Measurements from ENCODE around the gene BTBD16. TPM values are rescaled to one million over a fixed set of nuclear protein-coding genes. Genes with fewer than 3 reads are reported as not detected.

The BTBD16 gene
- total and polyA plus RNA-seq, 2 donors from 2014 or later: 0.34 to 1.2 TPM

DNA sequence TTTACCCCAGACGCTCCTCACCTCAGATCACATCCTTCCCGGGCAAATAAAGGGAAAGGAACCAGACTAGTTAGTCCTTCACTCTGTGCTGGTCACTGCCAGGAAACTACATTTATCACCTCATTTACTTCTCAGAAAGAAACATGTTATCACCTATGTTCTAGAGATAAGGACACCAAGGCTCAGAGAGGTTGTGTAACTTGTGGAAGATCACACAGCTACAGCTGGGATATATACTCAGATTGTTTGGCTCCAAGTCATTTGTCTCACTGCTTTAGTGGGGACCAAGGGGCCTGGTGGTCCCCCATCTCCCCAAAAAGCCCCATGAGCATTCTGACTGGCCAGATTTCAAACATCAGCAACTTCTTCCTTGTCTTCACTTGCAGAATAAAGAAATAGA, 17.5 kb upstream of the BTBD16 start:
- DNase-seq (no peak), FAIRE-seq (no peak)
- Histone ChIP-seq H3K4me3 (ENCODE audit: low read length in 3 of 3) (no peak overlapping the region), H3K36me3 (ENCODE audit: control insufficient read depth in 2 of 3, insufficient read depth in 3 of 3, low read length in 3 of 3) (peaks cover 0 to 18% (median 8%) of the 10 kb centered on the region in 3 donors), H3K9me3 (ENCODE audit: control insufficient read depth in 2 of 3, insufficient read depth in 1 of 3, low read length in 3 of 3) (no peaks in the 10 kb centered on the region), H3K27ac (ENCODE audit: low read depth in 2 of 2, low read length in 2 of 2) (no peak overlapping the region), H3K27me3 (ENCODE audit: control insufficient read depth, insufficient read depth, low read length) (no peaks in the 10 kb centered on the region), H3K4me1 (ENCODE audit: control insufficient read depth in 2 of 3, insufficient read depth in 2 of 3, low read depth in 1 of 3, low read length in 3 of 3) (peaks cover 0 to 2% (median 0%) of the 10 kb centered on the region in 3 donors), H3K9ac (ENCODE audit: low read length in 3 of 3) (no peak overlapping the region)
- intact Hi-C loops (cut with DNase I): no loop called here
- TF ChIP-seq, protein P1, sequence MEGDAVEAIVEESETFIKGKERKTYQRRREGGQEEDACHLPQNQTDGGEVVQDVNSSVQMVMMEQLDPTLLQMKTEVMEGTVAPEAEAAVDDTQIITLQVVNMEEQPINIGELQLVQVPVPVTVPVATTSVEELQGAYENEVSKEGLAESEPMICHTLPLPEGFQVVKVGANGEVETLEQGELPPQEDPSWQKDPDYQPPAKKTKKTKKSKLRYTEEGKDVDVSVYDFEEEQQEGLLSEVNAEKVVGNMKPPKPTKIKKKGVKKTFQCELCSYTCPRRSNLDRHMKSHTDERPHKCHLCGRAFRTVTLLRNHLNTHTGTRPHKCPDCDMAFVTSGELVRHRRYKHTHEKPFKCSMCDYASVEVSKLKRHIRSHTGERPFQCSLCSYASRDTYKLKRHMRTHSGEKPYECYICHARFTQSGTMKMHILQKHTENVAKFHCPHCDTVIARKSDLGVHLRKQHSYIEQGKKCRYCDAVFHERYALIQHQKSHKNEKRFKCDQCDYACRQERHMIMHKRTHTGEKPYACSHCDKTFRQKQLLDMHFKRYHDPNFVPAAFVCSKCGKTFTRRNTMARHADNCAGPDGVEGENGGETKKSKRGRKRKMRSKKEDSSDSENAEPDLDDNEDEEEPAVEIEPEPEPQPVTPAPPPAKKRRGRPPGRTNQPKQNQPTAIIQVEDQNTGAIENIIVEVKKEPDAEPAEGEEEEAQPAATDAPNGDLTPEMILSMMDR (IDR thresholded peaks at IDR 0.05; ENCODE audit: borderline replicate concordance, extremely low read depth, insufficient read depth): no peak

- H3K4me1 ChIP-seq (ENCODE audit: control insufficient read depth in 2 of 3, insufficient read depth in 2 of 3, low read depth in 1 of 3, low read length in 3 of 3): peaks cover 0 to 2% (median 0%) of the 10 kb centered on the region in 3 donors
- DNase-seq (no peak), FAIRE-seq (no peak)
- H3K36me3 ChIP-seq (ENCODE audit: control insufficient read depth in 2 of 3, insufficient read depth in 3 of 3, low read length in 3 of 3): peaks cover 0 to 11% (median 7%) of the 10 kb centered on the region in 3 donors
- no peaks in the 10 kb centered on the region for H3K27me3 ChIP-seq (ENCODE audit: control insufficient read depth, insufficient read depth, low read length)
- intact Hi-C loops (cut with DNase I): no loop called here
- TF ChIP-seq, protein P1 (IDR thresholded peaks at IDR 0.05; ENCODE audit: borderline replicate concordance, extremely low read depth, insufficient read depth): no peak
- no peak overlapping the region for H3K9ac ChIP-seq (ENCODE audit: low read length in 3 of 3)
- no peak overlapping the region for H3K4me3 ChIP-seq (ENCODE audit: low read length in 3 of 3)
- no peaks in the 10 kb centered on the region for H3K9me3 ChIP-seq (ENCODE audit: control insufficient read depth in 2 of 3, insufficient read depth in 1 of 3, low read length in 3 of 3)
- no peak overlapping the region for H3K27ac ChIP-seq (ENCODE audit: low read depth in 2 of 2, low read length in 2 of 2)
Measured at GRCh38 chr10:122254831-122255230, 16.3 kb upstream of the BTBD16 start.

- H3K27ac ChIP-seq (ENCODE audit: low read depth in 2 of 2, low read length in 2 of 2): no peak overlapping the region
- peaks cover 0 to 9% (median 7%) of the 10 kb centered on the region in 3 donors for H3K36me3 ChIP-seq (ENCODE audit: control insufficient read depth in 2 of 3, insufficient read depth in 3 of 3, low read length in 3 of 3)
- TF ChIP-seq, protein P1 (IDR thresholded peaks at IDR 0.05; ENCODE audit: borderline replicate concordance, extremely low read depth, insufficient read depth): no peak
- no peaks in the 10 kb centered on the region for H3K9me3 ChIP-seq (ENCODE audit: control insufficient read depth in 2 of 3, insufficient read depth in 1 of 3, low read length in 3 of 3)
- H3K9ac ChIP-seq (ENCODE audit: low read length in 3 of 3): no peak overlapping the region
- FAIRE-seq: no peak
- intact Hi-C loops (cut with DNase I): no loop called here
- DNase-seq: no peak
- H3K27me3 ChIP-seq (ENCODE audit: control insufficient read depth, insufficient read depth, low read length): no peaks in the 10 kb centered on the region
- H3K4me3 ChIP-seq (ENCODE audit: low read length in 3 of 3): no peak overlapping the region
- peaks cover 0 to 2% (median 0%) of the 10 kb centered on the region in 3 donors for H3K4me1 ChIP-seq (ENCODE audit: control insufficient read depth in 2 of 3, insufficient read depth in 2 of 3, low read depth in 1 of 3, low read length in 3 of 3)
Measured at GRCh38 chr10:122255509-122256301, 15.4 kb upstream of the BTBD16 start.
